GM08714 (cell line): Measurements from ENCODE around the gene DENND4B.
"Not testable (repeated sequence)": the region's sequence is repeated elsewhere in the genome, so short reads cannot be mapped to it uniquely, and the experiment has no call there.

Source experiments
- H3K4me3 ChIP-seq: fragments of 200-500 bp; sonication (Bioruptor generic); 2 replicates; pipeline ENCODE4 v1.5.1; 2014; ENCODE audit warnings: mild to moderate bottlenecking, low read length, inconsistent platforms
- ZNF274 ChIP-seq: IDR thresholded peaks from 2 replicates; pipeline ENCODE4 v1.6.1; 2012; ENCODE audit warnings: mild to moderate bottlenecking, low read depth, low read length

Gene DENND4B, protein sequence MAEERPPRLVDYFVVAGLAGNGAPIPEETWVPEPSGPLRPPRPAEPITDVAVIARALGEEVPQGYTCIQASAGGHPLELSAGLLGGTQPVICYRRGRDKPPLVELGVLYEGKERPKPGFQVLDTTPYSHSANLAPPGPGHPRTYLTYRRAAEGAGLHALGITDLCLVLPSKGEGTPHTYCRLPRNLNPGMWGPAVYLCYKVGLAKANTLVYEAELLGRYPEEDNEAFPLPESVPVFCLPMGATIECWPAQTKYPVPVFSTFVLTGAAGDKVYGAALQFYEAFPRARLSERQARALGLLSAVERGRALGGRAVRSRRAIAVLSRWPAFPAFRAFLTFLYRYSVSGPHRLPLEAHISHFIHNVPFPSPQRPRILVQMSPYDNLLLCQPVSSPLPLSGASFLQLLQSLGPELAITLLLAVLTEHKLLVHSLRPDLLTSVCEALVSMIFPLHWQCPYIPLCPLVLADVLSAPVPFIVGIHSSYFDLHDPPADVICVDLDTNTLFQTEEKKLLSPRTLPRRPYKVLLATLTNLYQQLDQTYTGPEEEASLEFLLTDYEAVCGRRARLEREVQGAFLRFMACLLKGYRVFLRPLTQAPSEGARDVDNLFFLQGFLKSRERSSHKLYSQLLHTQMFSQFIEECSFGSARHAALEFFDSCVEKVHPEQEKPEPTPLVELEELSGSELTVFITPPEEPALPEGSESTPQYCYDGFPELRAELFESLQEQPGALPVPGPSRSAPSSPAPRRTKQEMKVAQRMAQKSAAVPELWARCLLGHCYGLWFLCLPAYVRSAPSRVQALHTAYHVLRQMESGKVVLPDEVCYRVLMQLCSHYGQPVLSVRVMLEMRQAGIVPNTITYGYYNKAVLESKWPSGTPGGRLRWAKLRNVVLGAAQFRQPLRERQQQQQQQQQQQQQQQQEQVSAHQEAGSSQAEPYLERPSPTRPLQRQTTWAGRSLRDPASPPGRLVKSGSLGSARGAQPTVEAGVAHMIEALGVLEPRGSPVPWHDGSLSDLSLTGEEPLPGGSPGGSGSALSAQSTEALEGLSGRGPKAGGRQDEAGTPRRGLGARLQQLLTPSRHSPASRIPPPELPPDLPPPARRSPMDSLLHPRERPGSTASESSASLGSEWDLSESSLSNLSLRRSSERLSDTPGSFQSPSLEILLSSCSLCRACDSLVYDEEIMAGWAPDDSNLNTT (N-terminal part only)

DNA sequence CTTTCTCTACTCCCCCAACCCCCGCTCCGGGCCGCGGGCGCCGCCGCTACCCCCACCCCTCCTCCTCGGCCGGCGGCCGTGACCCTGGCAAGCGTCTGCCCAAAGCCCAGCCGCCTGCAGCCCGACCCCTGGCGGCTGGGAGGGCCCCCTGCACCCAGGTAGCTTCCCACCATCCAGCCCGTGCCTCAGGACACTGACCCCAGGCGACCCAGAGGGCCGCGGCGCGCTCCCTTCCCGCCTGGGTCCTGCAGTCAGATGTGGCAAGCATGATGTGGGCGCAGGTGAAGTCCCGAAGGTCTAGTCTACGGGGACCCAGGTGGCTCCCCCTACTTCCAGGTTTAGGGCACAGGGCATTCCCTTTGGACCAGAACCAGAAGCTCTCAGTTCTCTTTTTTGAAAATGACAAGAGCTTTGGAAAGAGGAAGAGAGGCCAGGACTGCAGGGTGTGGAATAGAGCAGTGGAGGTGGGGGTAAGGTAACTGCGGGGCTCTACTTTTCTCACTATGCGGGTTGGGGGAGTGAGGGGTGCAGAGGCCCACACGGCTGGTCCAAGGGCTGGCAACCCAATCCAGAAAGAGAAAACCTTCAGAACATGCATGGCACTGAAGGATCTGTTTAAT, at the start of gene DENND4B:
Gene DENND4B (minus strand): TSS at position 97 of the 620 bp plus-strand sequence. CDS start 2,344 bp downstream, outside the sequence.
- TF ChIP-seq ZNF274, result no peak
- peak within 1 kb of the TSS; percentile 69 for H3K4me3 ChIP-seq

DNA sequence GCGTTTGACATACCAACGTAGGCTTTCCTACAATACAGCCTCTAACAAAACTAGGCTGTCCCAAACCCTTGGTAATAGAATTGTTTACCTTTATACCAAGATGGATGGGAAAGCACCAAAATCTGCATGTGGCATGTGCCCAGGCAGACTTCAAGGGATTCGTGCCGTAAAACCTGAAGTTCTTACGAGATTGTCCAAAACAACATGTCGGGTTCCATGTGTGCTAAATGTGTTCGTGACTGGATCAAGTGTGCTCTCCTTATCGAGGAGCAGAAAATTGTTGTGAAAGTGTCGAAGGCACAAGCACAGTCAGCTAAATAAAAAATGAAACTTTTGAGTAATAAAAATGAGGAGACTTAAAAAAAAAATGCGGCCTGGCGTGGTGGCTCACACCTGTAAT, 49.1 kb upstream of the DENND4B start:
- no peak for TF ChIP-seq ZNF274
- no peak overlapping the region for H3K4me3 ChIP-seq

DNA sequence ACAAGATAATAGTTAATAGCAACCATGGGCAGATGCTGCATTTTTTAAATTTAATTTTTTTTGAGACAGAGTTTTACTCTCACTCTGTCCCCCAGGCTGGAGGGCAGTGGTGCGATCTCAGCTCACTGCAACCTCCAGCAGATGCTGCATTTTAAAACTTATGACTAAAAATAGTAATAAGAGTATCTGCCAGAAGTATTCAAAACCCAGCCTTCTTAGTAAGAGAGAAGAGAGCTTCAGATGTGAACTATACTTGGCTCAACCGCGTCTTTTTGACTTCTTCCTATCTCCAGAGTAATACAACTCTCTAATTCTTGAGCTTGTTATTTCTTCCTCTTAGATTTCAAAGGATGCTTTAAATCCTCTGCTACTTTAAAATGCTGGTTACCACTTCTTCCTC, 48.7 kb upstream of the DENND4B start:
- TF ChIP-seq ZNF274, result no peak
- H3K4me3 ChIP-seq, result no peak overlapping the region

DNA sequence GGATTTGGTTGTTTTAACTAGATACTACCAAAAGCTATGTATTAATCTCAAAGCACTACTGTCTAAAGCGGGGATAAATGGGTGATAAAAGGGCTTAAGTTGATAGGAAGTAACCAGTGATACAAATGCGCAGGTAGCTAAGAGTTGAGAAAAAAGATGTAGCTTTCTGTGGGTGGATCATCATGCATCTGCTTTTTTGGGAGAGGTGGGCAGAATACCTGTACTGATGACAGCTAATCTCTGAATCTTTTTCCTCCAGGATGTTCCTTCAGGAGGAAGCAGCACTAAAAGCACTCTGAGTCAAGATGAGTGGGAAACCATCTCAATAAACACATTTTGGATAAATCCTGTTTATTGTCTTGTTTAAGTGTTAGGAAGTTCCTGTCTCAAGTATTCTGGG, 45.3 kb upstream of the DENND4B start:
- no peak for TF ChIP-seq ZNF274
- H3K4me3 ChIP-seq, result peak overlapping the region; percentile 67

DNA sequence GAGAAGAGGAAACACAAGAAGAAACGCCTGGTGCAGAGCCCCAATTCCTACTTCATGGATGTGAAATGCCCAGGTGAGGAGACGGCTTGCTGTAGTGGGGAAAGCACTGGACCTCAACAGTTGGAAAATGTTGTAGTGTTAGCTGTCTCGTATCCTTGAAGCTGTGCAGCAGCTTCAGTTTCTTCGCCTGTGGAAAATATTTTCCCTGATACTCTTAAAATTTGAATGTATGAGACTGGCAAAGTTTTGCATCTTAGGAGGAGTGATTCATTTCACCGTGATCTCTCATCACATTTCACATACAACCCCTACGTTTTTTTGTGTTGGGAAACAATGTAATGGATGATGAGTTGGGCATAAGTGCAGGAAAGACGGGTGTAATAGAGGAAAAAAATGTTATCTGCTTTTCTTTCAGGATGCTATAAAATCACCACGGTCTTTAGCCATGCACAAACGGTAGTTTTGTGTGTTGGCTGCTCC, 44.7 kb upstream of the DENND4B start:
- H3K4me3 ChIP-seq, result peak overlapping the region; percentile 67
- TF ChIP-seq ZNF274, result no peak

DNA sequence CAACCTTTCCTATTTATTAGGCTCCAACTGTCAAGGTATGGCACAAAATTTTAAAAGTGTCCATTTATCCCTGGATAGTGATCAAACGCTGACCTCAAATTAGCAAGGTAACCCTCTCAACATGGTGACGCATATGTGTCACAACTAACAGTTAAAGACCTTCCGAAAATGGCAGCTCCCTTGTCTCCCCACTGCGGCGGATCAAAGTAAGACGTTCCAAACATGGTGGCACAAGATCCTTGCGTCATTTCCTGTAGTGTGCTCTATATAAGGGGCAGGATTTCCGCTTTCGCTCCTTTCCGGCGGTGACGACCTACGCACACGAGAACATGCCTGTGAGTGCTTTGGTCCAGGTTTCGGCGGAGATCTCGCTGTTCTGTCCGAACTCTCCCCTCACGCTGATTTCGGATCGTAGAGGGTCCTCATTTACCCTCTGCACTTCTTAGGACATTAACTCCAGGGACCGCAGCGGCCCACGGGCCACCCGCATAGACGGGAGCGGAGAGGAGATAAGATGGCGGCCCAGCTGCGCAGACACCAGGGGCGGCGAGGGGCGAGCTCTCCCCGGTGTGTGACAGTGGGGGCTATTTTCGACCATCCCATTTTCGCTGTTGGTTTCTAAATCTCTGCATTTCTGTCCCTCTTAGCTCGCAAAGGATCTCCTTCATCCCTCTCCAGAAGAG, 44.1 kb upstream of the DENND4B start, which contains the start of gene RPS27:
Gene RPS27 (plus strand): TSS at position 295 of the 683 bp plus-strand sequence. CDS start 35 bp downstream, at position 330.
- TF ChIP-seq ZNF274, result no peak
- peak within 1 kb of the TSS; percentile 67 for H3K4me3 ChIP-seq

DNA sequence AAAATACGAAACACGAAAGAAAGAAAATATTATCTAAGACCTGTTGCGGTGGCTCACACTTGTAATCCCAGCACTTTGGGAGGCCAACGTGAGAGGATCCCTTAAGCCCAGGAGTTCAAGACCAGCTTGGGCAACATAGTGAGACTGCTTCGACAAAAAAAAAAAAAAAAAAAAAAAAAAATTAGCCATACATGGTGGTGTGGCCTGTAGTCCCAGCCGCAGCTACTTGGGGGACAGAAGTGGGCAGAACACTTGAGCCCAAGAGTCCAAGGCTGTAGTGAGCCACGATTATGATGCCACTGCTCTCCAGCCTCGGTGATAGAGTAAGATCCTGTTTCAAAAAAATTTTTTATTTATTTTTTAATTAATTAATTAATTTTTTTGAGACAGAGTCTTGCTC, 41.1 kb upstream of the DENND4B start:
- TF ChIP-seq ZNF274, result no peak
- H3K4me3 ChIP-seq, result no peak overlapping the region

DNA sequence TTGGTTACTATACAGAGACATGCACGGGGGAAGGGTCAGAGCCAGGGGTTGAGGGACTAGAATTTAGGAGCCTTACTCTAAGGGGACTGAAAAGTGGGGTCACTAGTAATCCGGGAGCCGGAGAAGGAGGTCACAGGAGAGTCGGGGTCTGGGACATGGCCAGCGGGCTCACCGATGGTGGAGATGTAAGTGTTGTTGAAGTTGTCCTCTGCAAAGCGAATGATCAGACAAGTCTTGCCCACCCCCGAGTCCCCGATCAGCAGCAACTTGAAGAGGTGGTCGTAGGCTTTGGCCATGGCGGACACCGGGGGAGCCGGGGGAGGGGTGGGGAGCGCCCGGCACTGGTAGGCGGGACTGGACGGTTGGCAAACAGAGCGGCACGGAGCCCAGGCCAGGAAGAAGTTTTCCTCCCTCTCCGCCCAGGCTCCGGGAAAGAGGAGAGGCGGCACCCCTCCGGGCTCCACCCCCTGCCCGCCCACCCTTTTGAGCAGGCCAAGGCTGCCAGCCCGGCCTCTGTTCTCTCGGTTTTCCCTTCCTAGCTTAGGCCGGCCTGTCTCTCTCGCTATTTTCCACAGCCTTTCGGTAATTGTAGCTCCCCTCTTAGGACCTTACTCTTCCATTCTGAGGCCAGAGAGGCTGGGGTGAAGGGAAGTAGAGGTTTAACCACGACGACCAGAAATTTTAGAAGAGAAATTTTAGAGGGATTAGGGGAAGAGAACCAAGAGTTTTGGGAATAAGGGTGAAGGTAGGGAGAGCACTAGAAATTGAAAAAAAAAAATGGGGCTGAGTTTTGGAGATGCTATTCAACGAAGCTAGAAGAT, 39.6 kb upstream of the DENND4B start, which contains the start of gene RAB13:
Gene RAB13 (minus strand): TSS at position 399 of the 821 bp plus-strand sequence. CDS start 103 bp downstream, at position 296.
- TF ChIP-seq ZNF274, result no peak

DNA sequence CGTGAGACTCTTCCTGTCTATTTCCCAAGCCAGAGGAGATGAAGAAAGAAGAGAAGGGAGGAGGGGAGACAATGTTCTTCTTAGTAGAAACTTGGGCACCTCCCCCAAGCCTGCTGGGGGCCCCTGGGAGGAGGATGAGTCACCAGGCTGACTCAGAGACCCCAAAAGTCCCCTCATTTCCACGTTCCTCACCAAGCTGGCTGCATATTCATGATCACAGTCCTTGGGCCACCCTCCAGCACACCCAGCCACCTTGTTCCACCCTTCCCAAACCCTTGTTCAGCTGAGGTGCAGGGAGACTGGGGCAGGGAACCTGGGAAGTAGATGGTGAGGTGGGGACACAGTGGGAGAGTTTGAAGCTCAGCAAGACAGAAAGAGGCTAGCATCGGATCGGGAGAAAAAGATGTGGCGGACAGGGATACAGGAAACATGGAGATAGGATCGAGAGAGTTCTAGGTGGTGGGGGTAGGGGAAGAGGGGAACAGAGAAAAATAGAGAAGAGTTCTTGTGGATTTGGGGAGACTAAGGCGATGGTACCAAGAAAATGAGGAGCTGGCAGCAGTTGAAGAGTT, 38.9 kb upstream of the DENND4B start:
- H3K4me3 ChIP-seq, result peak overlapping the region; percentile 51
- no peak for TF ChIP-seq ZNF274

More for the DNA sequence above, 39.6 kb upstream of the DENND4B start, which contains the start of gene RAB13:
- H3K4me3 ChIP-seq, result peak within 1 kb of the TSS; percentile 79

DNA sequence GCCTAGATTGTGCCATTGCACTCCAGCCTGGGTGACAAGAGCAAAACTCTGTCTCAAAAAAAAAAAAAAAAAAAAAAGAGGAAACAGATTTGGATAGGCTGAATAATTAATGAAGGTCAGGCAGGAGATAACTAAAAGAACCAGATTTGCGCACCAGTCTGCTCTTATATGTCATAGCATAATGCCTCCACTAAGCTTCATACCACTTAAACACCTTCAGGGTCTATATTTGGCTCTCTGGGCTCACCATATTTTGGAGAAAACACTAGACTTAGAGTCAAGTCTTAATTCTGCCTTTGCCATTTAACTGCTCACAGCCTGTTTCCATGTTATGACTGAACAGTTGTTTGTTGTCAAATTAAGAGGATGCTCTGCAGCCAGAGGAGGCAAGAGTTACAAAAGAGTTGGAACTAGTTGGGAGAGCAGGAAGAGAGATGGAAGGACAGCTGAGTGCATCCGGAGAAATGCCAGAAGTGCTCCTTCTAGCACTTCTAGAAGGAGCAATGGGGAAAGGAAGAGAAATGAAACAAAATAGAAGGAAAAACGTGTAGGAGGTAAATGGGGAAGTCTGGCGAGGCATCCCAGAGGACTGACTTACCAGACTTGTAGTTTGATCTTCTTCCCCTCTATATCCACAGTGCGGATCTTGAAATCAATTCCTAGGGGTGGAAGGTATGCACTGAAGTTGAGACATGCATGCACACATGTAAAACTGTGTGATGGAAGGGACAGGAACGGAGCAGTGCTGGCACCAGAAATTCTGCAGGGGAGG, 37.8 kb upstream of the DENND4B start:
- TF ChIP-seq ZNF274, result no peak
- no peak overlapping the region for H3K4me3 ChIP-seq

DNA sequence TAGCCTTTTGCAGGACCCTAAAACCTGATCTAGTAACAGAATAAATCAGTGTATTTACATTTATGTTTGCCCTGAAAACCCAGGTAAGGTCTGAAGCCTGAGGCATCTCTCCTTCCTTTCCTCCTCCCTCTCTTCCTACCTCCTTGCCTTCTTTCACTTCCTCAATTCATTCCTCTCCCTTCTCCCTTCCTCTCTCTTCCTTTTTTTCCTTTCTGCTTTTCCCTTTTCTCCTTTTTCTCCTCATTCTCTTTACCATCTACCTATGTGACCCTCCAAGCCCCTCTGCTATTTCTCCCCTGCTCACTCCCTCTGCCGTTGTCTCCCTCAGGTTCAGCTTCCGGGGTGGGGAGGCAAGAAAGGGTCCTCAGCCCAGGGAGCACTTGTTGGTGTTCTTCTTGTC, 35.2 kb upstream of the DENND4B start:
- not testable (repeated sequence) for H3K4me3 ChIP-seq

DNA sequence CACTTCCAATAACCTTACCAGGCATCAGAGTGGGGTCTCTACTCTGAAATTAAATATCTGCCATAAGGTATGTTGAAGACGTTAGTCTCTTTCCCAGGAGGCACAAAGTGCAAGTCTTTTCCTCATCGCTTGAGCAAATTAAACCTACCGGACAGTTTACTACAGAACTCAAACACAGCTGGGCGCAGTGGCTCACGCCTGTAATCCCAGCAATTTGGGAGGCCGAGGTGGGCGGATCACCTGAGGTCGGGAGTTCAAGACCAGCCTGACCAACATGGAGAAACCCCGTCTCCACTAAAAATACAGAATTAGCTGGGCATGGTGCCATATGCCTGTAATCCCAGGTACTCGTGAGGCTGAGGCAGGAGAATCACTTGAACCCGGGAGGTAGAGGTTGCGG, 32.6 kb upstream of the DENND4B start:
- H3K4me3 ChIP-seq, result not testable (repeated sequence)
